ENCODE results near the gene PRKCZ. TPM values are rescaled to one million over a fixed set of nuclear protein-coding genes. Genes with fewer than 3 reads are reported as not detected.
A peak's percentile ranks its signal among the peaks of the same experiment; 100 is the strongest.

Gene PRKCZ
- total RNA-seq, 1 donor from 2014 or later = 33.4 TPM

DNA sequence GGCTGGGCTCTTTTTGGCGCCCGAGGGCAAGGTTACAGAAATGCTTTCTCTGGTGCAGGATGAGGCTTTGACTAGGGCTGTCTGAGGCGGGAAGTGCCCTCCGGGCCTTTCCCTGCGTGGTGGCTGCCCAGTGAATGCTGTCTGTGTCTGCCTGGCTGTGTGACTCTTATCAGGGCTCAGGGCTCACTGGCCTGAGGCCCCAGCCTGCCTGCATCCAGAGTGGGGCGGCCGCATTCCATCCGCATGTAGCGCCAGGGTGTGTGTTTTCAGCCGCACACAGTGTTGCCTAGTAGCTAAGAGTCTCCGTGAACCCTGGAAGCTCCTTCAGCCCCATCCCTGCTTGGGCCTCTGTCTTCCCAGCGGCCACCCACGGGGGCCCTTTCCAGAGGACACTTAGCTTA is 85.2 kb downstream of the PRKCZ start:
- Mint-ChIP-seq H3K36me3 (no peaks in the 10 kb centered on the region), H3K9me3 (no peaks in the 10 kb centered on the region), H3K4me3 (peak overlapping the region; percentile 68), H3K27ac (peak overlapping the region; percentile 100), H3K27me3 (ENCODE audit: insufficient read depth, low read depth) (peaks cover 10% of the 10 kb centered on the region), H3K4me1 (peaks cover 84% of the 10 kb centered on the region)
- no peaks in the 10 kb centered on the region for H3K27me3 ChIP-seq
- no peak overlapping the region for H3K4me3 ChIP-seq
- TF ChIP-seq, protein P1, sequence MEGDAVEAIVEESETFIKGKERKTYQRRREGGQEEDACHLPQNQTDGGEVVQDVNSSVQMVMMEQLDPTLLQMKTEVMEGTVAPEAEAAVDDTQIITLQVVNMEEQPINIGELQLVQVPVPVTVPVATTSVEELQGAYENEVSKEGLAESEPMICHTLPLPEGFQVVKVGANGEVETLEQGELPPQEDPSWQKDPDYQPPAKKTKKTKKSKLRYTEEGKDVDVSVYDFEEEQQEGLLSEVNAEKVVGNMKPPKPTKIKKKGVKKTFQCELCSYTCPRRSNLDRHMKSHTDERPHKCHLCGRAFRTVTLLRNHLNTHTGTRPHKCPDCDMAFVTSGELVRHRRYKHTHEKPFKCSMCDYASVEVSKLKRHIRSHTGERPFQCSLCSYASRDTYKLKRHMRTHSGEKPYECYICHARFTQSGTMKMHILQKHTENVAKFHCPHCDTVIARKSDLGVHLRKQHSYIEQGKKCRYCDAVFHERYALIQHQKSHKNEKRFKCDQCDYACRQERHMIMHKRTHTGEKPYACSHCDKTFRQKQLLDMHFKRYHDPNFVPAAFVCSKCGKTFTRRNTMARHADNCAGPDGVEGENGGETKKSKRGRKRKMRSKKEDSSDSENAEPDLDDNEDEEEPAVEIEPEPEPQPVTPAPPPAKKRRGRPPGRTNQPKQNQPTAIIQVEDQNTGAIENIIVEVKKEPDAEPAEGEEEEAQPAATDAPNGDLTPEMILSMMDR (IDR thresholded peaks at IDR 0.05) = no peak
- TF ChIP-seq EZH2 (IDR thresholded peaks at IDR 0.05) (no peak), EZH2phosphoT487 (IDR thresholded peaks at IDR 0.05) (no peak)
- no peak overlapping the region for H3K9ac ChIP-seq
- H3F3A ChIP-seq (ENCODE audit: low read depth) = peaks cover 26% of the 10 kb centered on the region
- H3K79me2 ChIP-seq (ENCODE audit: low read depth) = peaks cover 10% of the 10 kb centered on the region
- H2AFZ ChIP-seq (replicated peaks) = no peak overlapping the region
- H3K4me1 ChIP-seq = peaks cover 13% of the 10 kb centered on the region
- DNase-seq (ENCODE audit: low spot score) = peak; percentile 59
- H3K27ac ChIP-seq = no peak overlapping the region
- H3K9me3 ChIP-seq (ENCODE audit: low read depth) = no peaks in the 10 kb centered on the region
- no peak overlapping the region for H3K4me2 ChIP-seq
- H3K36me3 ChIP-seq = no peaks in the 10 kb centered on the region
- peaks cover 4% of the 10 kb centered on the region for H4K20me1 ChIP-seq (ENCODE audit: low read depth)

DNA sequence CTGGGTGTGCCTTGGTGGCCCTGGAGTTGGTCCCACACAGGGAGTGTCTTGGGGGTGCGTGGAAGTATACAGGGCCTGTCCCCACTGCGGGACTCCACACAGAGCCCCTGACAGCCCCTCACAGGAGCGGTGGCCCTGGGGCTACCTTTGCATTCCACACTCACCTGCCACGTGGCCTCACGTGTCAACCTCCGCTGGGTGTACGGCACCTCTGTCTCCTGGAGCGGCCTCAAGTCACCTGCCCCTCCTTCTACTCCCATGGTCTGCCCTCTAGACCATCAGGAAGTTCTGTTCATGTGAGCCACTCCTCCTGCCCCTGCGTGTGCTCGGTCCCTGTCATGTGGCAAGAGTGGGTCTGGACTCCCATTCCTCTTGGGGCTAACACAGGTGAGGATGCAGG is 85.7 kb downstream of the PRKCZ start:
- H3K4me2 ChIP-seq = no peak overlapping the region
- Mint-ChIP-seq H3K4me1 (peaks cover 80% of the 10 kb centered on the region), H3K27me3 (ENCODE audit: insufficient read depth, low read depth) (peaks cover 10% of the 10 kb centered on the region), H3K4me3 (peak overlapping the region; percentile 68), H3K9me3 (no peaks in the 10 kb centered on the region), H3K27ac (peak overlapping the region; percentile 100), H3K36me3 (no peaks in the 10 kb centered on the region)
- H3K27ac ChIP-seq = no peak overlapping the region
- peaks cover 4% of the 10 kb centered on the region for H4K20me1 ChIP-seq (ENCODE audit: low read depth)
- peaks cover 26% of the 10 kb centered on the region for H3F3A ChIP-seq (ENCODE audit: low read depth)
- no peak overlapping the region for H2AFZ ChIP-seq (replicated peaks)
- no peak for DNase-seq (ENCODE audit: low spot score)
- TF ChIP-seq, protein P1 (IDR thresholded peaks at IDR 0.05) = no peak
- no peak for TF ChIP-seq EZH2phosphoT487 (IDR thresholded peaks at IDR 0.05)
- TF ChIP-seq EZH2 (IDR thresholded peaks at IDR 0.05) = no peak
- H3K36me3 ChIP-seq = no peaks in the 10 kb centered on the region
- H3K79me2 ChIP-seq (ENCODE audit: low read depth) = peaks cover 10% of the 10 kb centered on the region
- no peak overlapping the region for H3K4me3 ChIP-seq
- no peaks in the 10 kb centered on the region for H3K27me3 ChIP-seq
- no peaks in the 10 kb centered on the region for H3K9me3 ChIP-seq (ENCODE audit: low read depth)
- H3K9ac ChIP-seq = no peak overlapping the region
- H3K4me1 ChIP-seq = peaks cover 13% of the 10 kb centered on the region

DNA sequence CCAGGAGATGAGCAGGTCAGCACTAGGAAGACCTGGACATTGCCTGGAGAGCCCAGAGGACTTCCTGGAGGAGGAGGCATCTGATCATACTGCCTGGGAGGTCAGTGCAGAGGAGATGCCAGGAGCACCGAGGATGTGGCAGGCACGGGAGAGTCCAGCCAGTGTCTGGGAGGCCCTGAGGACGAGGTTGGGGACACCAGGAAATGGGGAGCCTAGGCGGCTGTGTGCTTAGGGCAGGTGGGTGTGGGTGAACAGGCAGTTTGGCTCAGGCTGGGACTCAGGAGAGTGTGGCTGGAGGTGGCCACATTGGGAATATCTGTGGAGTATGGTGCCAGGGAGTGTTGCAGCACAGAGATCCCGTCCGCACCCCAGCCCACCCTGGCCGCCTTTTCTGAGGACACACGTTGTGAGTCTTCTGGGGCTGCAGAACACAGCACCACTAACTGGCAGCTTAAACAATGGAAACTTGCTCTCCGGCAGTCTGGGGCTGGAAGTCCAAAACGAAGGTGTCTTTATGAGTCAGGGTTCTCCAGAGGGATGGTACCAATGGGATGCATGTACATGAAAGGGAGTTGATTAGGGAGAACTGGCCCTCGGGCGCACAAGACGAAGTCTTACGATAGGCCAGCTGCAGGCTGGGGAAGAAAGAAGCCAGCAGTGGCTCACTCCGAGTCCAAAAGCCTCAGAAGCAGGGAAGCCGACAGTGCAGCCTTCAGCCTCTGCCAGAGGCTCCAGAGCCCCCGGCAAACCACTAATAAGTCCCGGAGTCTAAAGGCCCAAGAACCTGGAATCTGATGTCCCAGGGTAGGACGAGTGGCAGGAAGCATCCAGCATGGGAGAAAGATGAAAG is 86.4 kb downstream of the PRKCZ start:
- Mint-ChIP-seq H3K9me3 (no peaks in the 10 kb centered on the region), H3K4me1 (peaks cover 75% of the 10 kb centered on the region), H3K4me3 (peak overlapping the region; percentile 34), H3K36me3 (no peaks in the 10 kb centered on the region), H3K27ac (peak overlapping the region; percentile 100), H3K27me3 (ENCODE audit: insufficient read depth, low read depth) (peaks cover 10% of the 10 kb centered on the region)
- Histone ChIP-seq H3K4me3 (no peak overlapping the region), H4K20me1 (ENCODE audit: low read depth) (peaks cover 4% of the 10 kb centered on the region), H3K27ac (no peak overlapping the region), H3K4me2 (no peak overlapping the region), H3K27me3 (no peaks in the 10 kb centered on the region), H3K9ac (no peak overlapping the region), H3K79me2 (ENCODE audit: low read depth) (peaks cover 10% of the 10 kb centered on the region), H3K36me3 (no peaks in the 10 kb centered on the region), H3K4me1 (peaks cover 13% of the 10 kb centered on the region), H3F3A (ENCODE audit: low read depth) (peaks cover 26% of the 10 kb centered on the region), H2AFZ (replicated peaks) (no peak overlapping the region), H3K9me3 (ENCODE audit: low read depth) (no peaks in the 10 kb centered on the region)
- DNase-seq (ENCODE audit: low spot score) = no peak
- TF ChIP-seq EZH2phosphoT487 (IDR thresholded peaks at IDR 0.05) (no peak), EZH2 (IDR thresholded peaks at IDR 0.05) (no peak)
- TF ChIP-seq, protein P1 (IDR thresholded peaks at IDR 0.05) = no peak

All from neural progenitor cell (in vitro differentiated cells).